Smooth muscle cell (in vitro differentiated cells): ENCODE data around the gene CCP110. TPM values are rescaled to one million over a fixed set of nuclear protein-coding genes. Genes with fewer than 3 reads are reported as not detected.

ENCODE experiments used
- DNase-seq: peaks from one replicate; lab custom pipeline; 2025; ENCODE audit not compliant: unreplicated experiment; lab: John Stamatoyannopoulos, UW
- H2AFZ ChIP-seq: fragments of 200-600 bp; sonication (generic); 2 replicates; pipeline ENCODE4 v1.6.0; 2016; ENCODE audit warnings: antibody characterized with exemption, low read depth, mild to moderate bottlenecking
- H3F3A ChIP-seq: fragments of 200-600 bp; sonication (generic); 2 replicates; pipeline ENCODE4 v1.6.0; 2017; ENCODE audit warnings: antibody characterized with exemption, low read depth
- H3K27ac ChIP-seq: fragments of 200-600 bp; sonication (generic); 2 replicates; pipeline ENCODE4 v1.5.1; 2016; ENCODE audit warnings: low read depth, mild to moderate bottlenecking
- H3K27me3 ChIP-seq: fragments of 200-600 bp; sonication (generic); 2 replicates; pipeline ENCODE4 v1.6.1; 2016; ENCODE audit warnings: low read depth, mild to moderate bottlenecking
- H3K36me3 ChIP-seq: fragments of 200-600 bp; sonication (generic); 2 replicates; pipeline ENCODE4 v1.5.1; 2016; ENCODE audit warnings: low read depth
- H3K4me1 ChIP-seq: fragments of 200-600 bp; sonication (generic); 2 replicates; pipeline ENCODE4 v1.5.1; 2016; ENCODE audit warnings: low read depth
- H3K4me2 ChIP-seq: fragments of 200-600 bp; sonication (generic); 2 replicates; pipeline ENCODE4 v1.6.0; 2016; ENCODE audit warnings: mild to moderate bottlenecking
- H3K4me3 ChIP-seq: fragments of 200-600 bp; sonication (generic); 2 replicates; pipeline ENCODE4 v1.5.1; 2016; ENCODE audit warnings: mild to moderate bottlenecking
- H3K79me2 ChIP-seq: fragments of 200-600 bp; sonication (generic); 2 replicates; pipeline ENCODE4 v1.6.0; 2016; ENCODE audit warnings: low read depth, mild to moderate bottlenecking
- H3K9ac ChIP-seq: fragments of 200-600 bp; sonication (generic); 2 replicates; pipeline ENCODE4 v1.6.0; 2016; ENCODE audit warnings: low read depth
- H3K9me3 ChIP-seq: fragments of 200-600 bp; sonication (generic); replicated peaks from 2 replicates; pipeline ENCODE4 v1.5.1; 2016; ENCODE audit warnings: low read depth
- H4K20me1 ChIP-seq: fragments of 200-600 bp; sonication (generic); 2 replicates; pipeline ENCODE4 v1.6.0; 2016; ENCODE audit warnings: low read depth
- CTCF ChIP-seq: fragments of 200-600 bp; sonication (generic); IDR thresholded peaks from 2 replicates; pipeline ENCODE4 v1.5.1; 2017; ENCODE audit warnings: borderline replicate concordance, mild to moderate bottlenecking, antibody characterized with exemption; ENCODE audit not compliant: insufficient read depth, poor library complexity, severe bottlenecking
- WGBS: methylation state at CpG from one replicate; pipeline ENCODE4 v1.1.7; 2016; ENCODE audit warnings: low lambda C conversion rate; 5-methylcytosine and 5-hydroxymethylcytosine counted together
- polyA plus RNA-seq: library from polyadenylated mRNA; unstranded; fragments of >200 nt; fragmentation: Nextera tagmentation; extraction: Ambion mirVana; gene quantifications from 2 replicates; pipeline ENCODE4 v1.2.1, GENCODE V29; 2016
- total RNA-seq: library from RNA; depleted of rRNA; stranded (reverse); fragments of >200 nt; gene quantifications from 2 replicates; pipeline ENCODE4 v1.2.3, GENCODE V29; 2014

The CCP110 gene
- total and polyA plus RNA-seq, 2 experiments from 2014 or later = 6.2 to 9.3 TPM

DNA sequence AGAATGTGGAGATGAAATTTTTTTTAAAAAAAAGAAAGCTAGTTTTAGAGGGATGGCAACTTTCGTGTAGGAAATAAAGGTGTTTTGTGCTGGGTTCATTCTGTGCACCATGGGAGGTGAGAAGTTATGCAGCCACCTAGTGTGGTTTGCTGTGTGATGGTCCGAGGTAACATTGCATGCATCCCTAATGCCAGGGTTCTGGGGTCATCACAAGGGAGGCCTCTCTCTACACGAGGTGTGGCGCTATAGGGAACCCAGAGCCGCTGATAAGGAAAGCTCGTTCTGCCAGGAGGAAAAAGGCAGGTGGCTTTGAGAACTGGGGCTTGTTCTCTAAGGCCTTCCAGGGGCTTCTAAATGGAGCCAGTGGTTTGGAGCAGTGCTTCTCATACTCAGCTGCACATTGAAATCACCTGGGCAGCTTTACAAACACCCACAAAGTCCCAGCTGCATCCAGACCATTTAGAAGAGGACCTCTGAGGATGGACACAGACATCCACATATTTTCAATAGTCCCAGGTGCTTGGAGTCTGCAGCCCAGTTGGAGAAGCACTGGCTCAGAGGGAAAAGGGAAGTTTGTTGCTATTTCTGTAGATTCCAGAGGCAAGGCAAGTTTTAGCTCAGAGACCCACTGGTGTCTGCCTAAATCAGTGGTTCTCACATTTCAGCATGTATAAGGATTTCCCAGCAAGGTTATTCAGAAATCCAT lies 75.2 kb downstream of the CCP110 start:
- Histone ChIP-seq H3K4me3 (no peak overlapping the region), H2AFZ (no peak overlapping the region), H3K9me3 (no peaks in the 10 kb centered on the region), H3K4me1 (no peaks in the 10 kb centered on the region), H3K9ac (no peak overlapping the region), H3K4me2 (no peak overlapping the region), H3K36me3 (no peaks in the 10 kb centered on the region), H4K20me1 (no peaks in the 10 kb centered on the region), H3K27ac (no peak overlapping the region), H3K79me2 (no peaks in the 10 kb centered on the region), H3F3A (no peaks in the 10 kb centered on the region), H3K27me3 (no peaks in the 10 kb centered on the region)
- no peak for TF ChIP-seq CTCF
- WGBS = 90% methylated on average over 6 of the region's 6 CpGs
- no peak for DNase-seq

DNA sequence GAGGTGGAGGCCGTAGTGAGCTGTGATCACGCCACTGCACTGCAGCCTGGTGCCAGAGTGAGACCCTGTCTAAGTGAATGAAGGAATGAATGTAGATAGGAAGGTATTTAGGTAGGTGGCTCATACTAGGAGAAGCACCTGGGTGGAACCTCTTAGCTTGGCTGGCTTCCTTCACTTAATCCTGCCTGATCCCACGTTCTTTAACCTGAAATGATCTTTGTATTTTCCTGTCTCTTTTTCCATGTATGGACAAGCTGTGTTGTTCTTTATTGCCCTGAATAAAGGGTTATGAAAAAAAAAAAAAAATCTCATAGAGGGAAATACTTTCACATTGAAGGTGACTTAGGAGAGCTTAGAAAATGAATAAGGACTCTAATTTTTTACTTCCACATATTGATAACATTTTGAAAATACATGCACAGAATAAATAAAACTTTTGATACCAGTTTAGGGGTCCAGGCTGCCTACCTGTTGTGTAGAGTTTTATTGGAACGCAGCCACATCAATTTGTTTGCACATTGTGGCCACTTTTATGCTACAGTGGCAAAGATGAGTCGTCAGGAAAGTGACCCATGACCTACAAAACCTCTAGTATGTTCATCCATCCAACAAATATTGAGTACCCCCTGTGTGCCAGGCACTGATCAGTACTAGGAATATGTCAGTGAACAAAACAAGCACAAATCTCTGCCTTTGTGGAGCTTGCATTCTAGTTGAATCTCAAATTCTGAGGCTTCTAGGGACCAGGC lies 76.4 kb downstream of the CCP110 start:
- no peak for DNase-seq
- H3K9me3 ChIP-seq = no peaks in the 10 kb centered on the region
- no peaks in the 10 kb centered on the region for H3F3A ChIP-seq
- WGBS = 93% methylated on average over 5 of the region's 5 CpGs
- H3K79me2 ChIP-seq = no peaks in the 10 kb centered on the region
- no peak overlapping the region for H3K4me2 ChIP-seq
- H3K9ac ChIP-seq = no peak overlapping the region
- no peaks in the 10 kb centered on the region for H3K27me3 ChIP-seq
- no peak overlapping the region for H2AFZ ChIP-seq
- H3K4me3 ChIP-seq = no peak overlapping the region
- H3K4me1 ChIP-seq = no peaks in the 10 kb centered on the region
- H4K20me1 ChIP-seq = no peaks in the 10 kb centered on the region
- H3K36me3 ChIP-seq = peaks cover 4% of the 10 kb centered on the region
- TF ChIP-seq CTCF = no peak
- no peak overlapping the region for H3K27ac ChIP-seq

DNA sequence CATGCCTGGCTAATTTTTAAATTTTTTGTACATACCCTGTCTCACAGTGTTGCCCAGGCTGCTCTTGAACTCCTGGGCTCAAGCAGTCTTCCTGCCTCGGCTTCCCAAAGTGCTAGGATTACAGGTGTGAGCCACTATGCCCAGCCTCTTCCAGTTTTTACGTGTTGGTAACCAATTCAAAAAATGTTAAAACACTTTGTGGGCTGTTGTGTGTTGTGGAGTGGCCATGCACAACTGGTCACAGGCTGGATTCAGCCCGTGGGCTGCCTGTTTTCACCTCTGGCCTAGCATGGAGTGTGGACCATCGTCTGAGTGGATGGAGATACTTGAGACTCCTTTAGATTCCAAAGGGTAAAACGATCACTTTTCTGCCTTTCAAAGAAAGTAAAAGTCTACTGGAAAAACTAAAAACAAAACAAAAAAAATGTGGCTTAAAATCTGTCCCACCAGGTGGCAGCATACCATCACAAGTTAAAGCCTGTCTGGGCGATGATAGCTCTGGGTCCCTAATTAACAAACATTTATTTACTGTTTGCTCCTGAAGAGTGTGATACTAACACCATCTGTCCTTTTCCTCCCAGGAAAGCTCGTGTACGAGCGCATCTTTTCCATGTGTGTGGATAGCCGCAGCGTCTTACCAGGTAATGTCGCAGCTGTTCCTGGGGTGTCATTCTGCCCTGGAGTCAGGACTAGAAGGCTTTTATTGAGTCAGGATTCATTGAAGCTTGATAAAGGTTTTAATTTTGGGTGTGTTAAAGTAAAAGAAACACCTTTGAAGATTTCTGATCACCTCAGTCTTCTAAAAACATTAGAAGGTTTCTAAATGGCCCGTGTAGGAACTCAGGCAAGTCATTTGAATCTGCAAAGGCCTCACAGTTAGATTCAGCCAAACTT lies 77.6 kb downstream of the CCP110 start:
- TF ChIP-seq CTCF = peak; percentile 68
- DNase-seq = no peak
- Histone ChIP-seq H3K9me3 (no peaks in the 10 kb centered on the region), H3K9ac (no peak overlapping the region), H3K36me3 (peaks cover 4% of the 10 kb centered on the region), H3K27me3 (no peaks in the 10 kb centered on the region), H3F3A (no peaks in the 10 kb centered on the region), H3K4me1 (no peaks in the 10 kb centered on the region), H3K79me2 (no peaks in the 10 kb centered on the region), H2AFZ (no peak overlapping the region), H3K4me3 (no peak overlapping the region), H3K27ac (no peak overlapping the region), H4K20me1 (no peaks in the 10 kb centered on the region), H3K4me2 (no peak overlapping the region)
- 73% methylated on average over 13 of the region's 13 CpGs for WGBS

Other genes starting within 250 kb of the CCP110 start
- gene CLEC19A, start 238.2 kb upstream of the CCP110 start, total RNA-seq = not detected in 2 replicates
- gene CLEC19A, start 238.2 kb upstream of the CCP110 start, polyA plus RNA-seq = not detected in 2 replicates
- gene TMC5, start 106.1 kb upstream of the CCP110 start, total RNA-seq = 0.18 TPM in 1 of 2 replicates, not detected in the other
- gene TMC5, start 106.1 kb upstream of the CCP110 start, polyA plus RNA-seq = not detected in 2 replicates
- gene GDE1, start 1.8 kb upstream of the CCP110 start, total RNA-seq = 46.0 and 50.2 TPM in 2 replicates
- 43.8 and 57.3 TPM in 2 replicates for gene GDE1, start 1.8 kb upstream of the CCP110 start, polyA plus RNA-seq
- 37.2 and 47.4 TPM in 2 replicates for gene VPS35L, start 31.8 kb downstream of the CCP110 start, total RNA-seq
- gene VPS35L, start 31.8 kb downstream of the CCP110 start, polyA plus RNA-seq = 46.7 and 49.1 TPM in 2 replicates
- gene KNOP1, start 194.3 kb downstream of the CCP110 start, total RNA-seq = 31.0 and 38.7 TPM in 2 replicates
- gene KNOP1, start 194.3 kb downstream of the CCP110 start, polyA plus RNA-seq = 32.6 and 35.6 TPM in 2 replicates
- gene IQCK, start 194.3 kb downstream of the CCP110 start, total RNA-seq = 14.6 and 19.1 TPM in 2 replicates
- 11.2 and 14.5 TPM in 2 replicates for gene IQCK, start 194.3 kb downstream of the CCP110 start, polyA plus RNA-seq